H1 (cell line): ENCODE measurements around the gene BUD23. TPM values are rescaled to one million over a fixed set of nuclear protein-coding genes. Genes with fewer than 3 reads are reported as not detected.

Source experiments
- CTCF ChIA-PET: fragments of 300-600 bp; sonication (Branson Sonifier 250); formaldehyde crosslinking; loops from one replicate; lab custom pipeline; 2021; ENCODE audit not compliant: partially characterized antibody; lab: Charles Lee
- POLR2A ChIA-PET: fragments of 300-600 bp; sonication (Branson Sonifier 250); formaldehyde crosslinking; loops from one replicate; lab custom pipeline; 2021; ENCODE audit warnings: inconsistent platforms; ENCODE audit not compliant: partially characterized antibody; lab: Charles Lee
- DNase-seq, 2 experiments: peaks; one replicate each; pipeline versions ENCODE4 v3.0.0 to v3.0.0-alpha.2; 2010 to 2022; ENCODE audit warnings: low spot score in 2 of 2, low read depth in 1 of 2, mixed read lengths in 1 of 2
- FAIRE-seq: peaks from 2 replicates; lab custom pipeline; 2011; peaks lifted over from hg19 to GRCh38; lab: Jason Lieb, UNC
- H2AFZ ChIP-seq: 2 replicates; pipeline ENCODE4 v1.8.1; 2012; ENCODE audit warnings: low read length, inconsistent platforms
- H2AK5ac ChIP-seq: 2 replicates; pipeline ENCODE4 v1.6.1; 2013; ENCODE audit warnings: low read depth, low read length
- H2BK120ac ChIP-seq: replicated peaks from 2 replicates; pipeline ENCODE3; 2013; ENCODE audit warnings: low read depth, low read length, inconsistent platforms
- H2BK12ac ChIP-seq: 2 replicates; pipeline ENCODE4 v1.6.1; 2013; ENCODE audit warnings: low read depth, low read length
- H2BK15ac ChIP-seq: 2 replicates; pipeline ENCODE4 v1.6.1; 2013; ENCODE audit warnings: low read length
- H2BK20ac ChIP-seq: 2 replicates; pipeline ENCODE4 v1.6.1; 2013; ENCODE audit warnings: low read length
- H2BK5ac ChIP-seq: 2 replicates; pipeline ENCODE4 v1.6.1; 2013; ENCODE audit warnings: low read depth, low read length
- H3K14ac ChIP-seq: 2 replicates; pipeline ENCODE4 v1.6.1; 2013; ENCODE audit warnings: inconsistent platforms; ENCODE audit not compliant: insufficient read length
- H3K18ac ChIP-seq: 2 replicates; pipeline ENCODE4 v1.6.1; 2013; ENCODE audit warnings: low read length; ENCODE audit errors: extremely low read depth
- H3K23ac ChIP-seq: 2 replicates; pipeline ENCODE4 v1.6.1; 2013; ENCODE audit warnings: inconsistent platforms; ENCODE audit not compliant: insufficient read length
- H3K23me2 ChIP-seq: 2 replicates; pipeline ENCODE4 v1.6.1; 2013; ENCODE audit warnings: low read depth, low read length
- H3K27ac ChIP-seq: 2 replicates; pipeline ENCODE4 v1.6.1; 2011; ENCODE audit warnings: low read depth, low read length, inconsistent platforms
- H3K27me3 ChIP-seq, 4 experiments: replicated peaks in 1 of 4; 1 replicate in 1 of 4; 2 replicates in 3 of 4; pipeline versions ENCODE4 v1.6.1 to v1.8.1; 2011 to 2013; ENCODE audit warnings: low read length in 3 of 4, mild to moderate bottlenecking in 3 of 4, inconsistent platforms in 2 of 4, mixed read lengths in 2 of 4, moderate library complexity in 1 of 4; ENCODE audit not compliant: control insufficient read depth in 3 of 4, insufficient read depth in 3 of 4; ENCODE audit errors: extremely low read depth in 1 of 4
- H3K36me3 ChIP-seq, 4 experiments: 2 replicates each; pipeline versions ENCODE4 v1.6.1 to v1.8.1; 2011 to 2013; ENCODE audit warnings: mild to moderate bottlenecking in 4 of 4, low read length in 3 of 4, moderate library complexity in 2 of 4, control low read depth in 1 of 4, inconsistent platforms in 1 of 4; ENCODE audit not compliant: insufficient read depth in 4 of 4, control insufficient read depth in 2 of 4
- H3K4ac ChIP-seq: replicated peaks from 2 replicates; pipeline ENCODE3; 2013; ENCODE audit warnings: low read length, low read depth, mixed read lengths, inconsistent platforms; ENCODE audit not compliant: insufficient read length
- H3K4me1 ChIP-seq, 4 experiments: replicated peaks in 1 of 4; 1 replicate in 1 of 4; 2 replicates in 3 of 4; pipeline versions ENCODE4 v1.6.1 to v1.8.1; 2011 to 2013; ENCODE audit warnings: low read length in 3 of 4, inconsistent platforms in 2 of 4, mixed read lengths in 1 of 4; ENCODE audit not compliant: insufficient read depth in 4 of 4, control insufficient read depth in 3 of 4
- H3K4me2 ChIP-seq, 2 experiments: 2 replicates each; pipeline versions ENCODE4 v1.6.1 to v1.8.1; 2011 to 2013; ENCODE audit warnings: low read depth in 2 of 2, low read length in 2 of 2, control low read depth in 1 of 2, inconsistent platforms in 1 of 2, mild to moderate bottlenecking in 1 of 2; ENCODE audit not compliant: insufficient read depth in 1 of 2
- H3K4me3 ChIP-seq, 4 experiments: fragments of 200-600, 300-600 bp in 1 of 4; sonication (generic), shearing (Covaris generic), sonication (Bioruptor Twin) in 1 of 4; 2 replicates each; pipeline versions ENCODE4 v1.5.1 to v1.8.1; 2011 to 2016; ENCODE audit warnings: low read length in 4 of 4, low read depth in 3 of 4, control low read depth in 2 of 4, inconsistent platforms in 2 of 4, mild to moderate bottlenecking in 2 of 4, mixed read lengths in 1 of 4, moderate library complexity in 1 of 4; ENCODE audit not compliant: insufficient read depth in 2 of 4; ENCODE audit errors: extremely low read depth in 1 of 4
- H3K56ac ChIP-seq: replicated peaks from 2 replicates; pipeline ENCODE3; 2013; ENCODE audit warnings: low read depth, mild to moderate bottlenecking, mixed read lengths, low read length, inconsistent platforms; ENCODE audit not compliant: insufficient read length
- H3K79me1 ChIP-seq: 2 replicates; pipeline ENCODE4 v1.6.1; 2013; ENCODE audit warnings: low read depth, low read length, control low read depth
- H3K79me2 ChIP-seq, 2 experiments: 2 replicates each; pipeline versions ENCODE4 v1.6.1 to v1.8.1; 2012 to 2013; ENCODE audit warnings: low read length in 2 of 2, mild to moderate bottlenecking in 2 of 2, inconsistent platforms in 1 of 2; ENCODE audit not compliant: insufficient read depth in 2 of 2, control insufficient read depth in 1 of 2
- H3K9ac ChIP-seq, 4 experiments: replicated peaks in 1 of 4; 1 replicate in 1 of 4; 2 replicates in 3 of 4; pipeline versions ENCODE4 v1.6.1 to v1.8.1; 2011 to 2013; ENCODE audit warnings: low read depth in 3 of 4, low read length in 3 of 4, control low read depth in 2 of 4, mild to moderate bottlenecking in 2 of 4, moderate library complexity in 2 of 4, inconsistent platforms in 1 of 4; ENCODE audit errors: extremely low read depth in 1 of 4
- H3K9me3 ChIP-seq, 2 experiments: 2 replicates each; pipeline versions ENCODE4 v1.6.1 to v1.8.1; 2012 to 2013; ENCODE audit warnings: mild to moderate bottlenecking in 2 of 2, moderate library complexity in 2 of 2, control low read depth in 1 of 2, inconsistent platforms in 1 of 2, low read depth in 1 of 2, low read length in 1 of 2, mixed read lengths in 1 of 2; ENCODE audit not compliant: insufficient read depth in 2 of 2
- H4K20me1 ChIP-seq, 2 experiments: replicated peaks in 1 of 2; 2 replicates each; pipeline versions ENCODE3 to v1.8.1; 2011 to 2013; ENCODE audit warnings: inconsistent platforms in 2 of 2, low read length in 2 of 2, mild to moderate bottlenecking in 1 of 2; ENCODE audit not compliant: insufficient read depth in 2 of 2, control insufficient read depth in 1 of 2
- H4K5ac ChIP-seq: 2 replicates; pipeline ENCODE4 v1.6.1; 2013; ENCODE audit warnings: low read length, low read depth, mixed read lengths, inconsistent platforms; ENCODE audit not compliant: insufficient read length
- H4K8ac ChIP-seq: 2 replicates; pipeline ENCODE4 v1.8.0; 2013; ENCODE audit warnings: mild to moderate bottlenecking, moderate library complexity, low read length, inconsistent platforms; ENCODE audit not compliant: insufficient read depth; ENCODE audit errors: extremely low read depth
- H4K91ac ChIP-seq: replicated peaks from 2 replicates; pipeline ENCODE3; 2013; ENCODE audit warnings: low read length, mixed read lengths, inconsistent platforms; ENCODE audit not compliant: insufficient read length
- ATF2 ChIP-seq: IDR thresholded peaks from 2 replicates; pipeline ENCODE4 v1.6.1; 2012; ENCODE audit warnings: low read length, inconsistent platforms
- CREB1 ChIP-seq: IDR thresholded peaks from 2 replicates; pipeline ENCODE4 v1.6.1; 2012; ENCODE audit warnings: inconsistent platforms
- CTBP2 ChIP-seq: IDR thresholded peaks from 2 replicates; pipeline ENCODE4 v1.7.0; 2011; ENCODE audit warnings: borderline replicate concordance, mild to moderate bottlenecking, moderate library complexity, mixed read lengths, low read length; ENCODE audit not compliant: insufficient read depth, insufficient read length
- E2F6 ChIP-seq: IDR thresholded peaks from 2 replicates; pipeline ENCODE4 v1.6.1; 2012; ENCODE audit warnings: inconsistent platforms
- MAX ChIP-seq: IDR thresholded peaks from 2 replicates; pipeline ENCODE4 v1.6.1; 2012; ENCODE audit warnings: inconsistent platforms
- SIN3A ChIP-seq, 2 experiments: IDR thresholded peaks in 1 of 2; conservative IDR thresholded peaks in 1 of 2; 2 replicates each; pipeline ENCODE4 v1.6.1; 2011 to 2012; ENCODE audit warnings: low read length in 2 of 2, improper control_type of control experiment in 1 of 2, low read depth in 1 of 2, mild to moderate bottlenecking in 1 of 2
- SIRT6 ChIP-seq: IDR thresholded peaks from one replicate; pipeline ENCODE4 v1.7.1; 2012; ENCODE audit warnings: low read length, inconsistent platforms
- WGBS, 2 experiments: shearing (Covaris generic) in 1 of 2; methylation state at CpG; one replicate each; pipeline versions ENCODE4 v1.1.6 to v1.1.7; 2013 to 2015; ENCODE audit warnings: low lambda C conversion rate in 2 of 2, mixed read lengths in 2 of 2, inconsistent platforms in 1 of 2, low coverage in 1 of 2, missing lambda C conversion rate in 1 of 2; ENCODE audit not compliant: insufficient replicate concordance in 2 of 2, insufficient coverage in 1 of 2, insufficient read length in 1 of 2; ENCODE audit errors: extremely low coverage in 1 of 2, missing lambda C conversion rate in 1 of 2; 5-methylcytosine and 5-hydroxymethylcytosine counted together
- polyA plus RNA-seq, 7 experiments: library from polyadenylated mRNA; depleted of rRNA in 3 of 7; stranded (reverse) in 5 of 7; unstranded in 2 of 7; fragments of >200 nt in 5 of 7; fragments of 200-250 nt in 2 of 7; gene quantifications; 1 replicate in 5 of 7; 2 replicates in 1 of 7; 4 replicates in 1 of 7; pipeline versions ENCODE4 v1.2.1 to v1.2.3, GENCODE V29; 2011 to 2013; ENCODE audit warnings: missing spikeins in 2 of 7, mixed read lengths in 2 of 7
- total RNA-seq: library from RNA; stranded (reverse); fragmentation: NEBNext Ultra II Directional; extraction: Animal tissue kit (Norgen Biotek cat#: 25700); gene quantifications from 2 replicates; pipeline ENCODE4 v1.2.1, GENCODE V29; 2021

Gene BUD23
- total and polyA plus RNA-seq, 2 of the 8 experiments (the other 6 are each of a cell fraction or from before 2014, with no cell fraction given), result 72.3 to 78.4 TPM

DNA sequence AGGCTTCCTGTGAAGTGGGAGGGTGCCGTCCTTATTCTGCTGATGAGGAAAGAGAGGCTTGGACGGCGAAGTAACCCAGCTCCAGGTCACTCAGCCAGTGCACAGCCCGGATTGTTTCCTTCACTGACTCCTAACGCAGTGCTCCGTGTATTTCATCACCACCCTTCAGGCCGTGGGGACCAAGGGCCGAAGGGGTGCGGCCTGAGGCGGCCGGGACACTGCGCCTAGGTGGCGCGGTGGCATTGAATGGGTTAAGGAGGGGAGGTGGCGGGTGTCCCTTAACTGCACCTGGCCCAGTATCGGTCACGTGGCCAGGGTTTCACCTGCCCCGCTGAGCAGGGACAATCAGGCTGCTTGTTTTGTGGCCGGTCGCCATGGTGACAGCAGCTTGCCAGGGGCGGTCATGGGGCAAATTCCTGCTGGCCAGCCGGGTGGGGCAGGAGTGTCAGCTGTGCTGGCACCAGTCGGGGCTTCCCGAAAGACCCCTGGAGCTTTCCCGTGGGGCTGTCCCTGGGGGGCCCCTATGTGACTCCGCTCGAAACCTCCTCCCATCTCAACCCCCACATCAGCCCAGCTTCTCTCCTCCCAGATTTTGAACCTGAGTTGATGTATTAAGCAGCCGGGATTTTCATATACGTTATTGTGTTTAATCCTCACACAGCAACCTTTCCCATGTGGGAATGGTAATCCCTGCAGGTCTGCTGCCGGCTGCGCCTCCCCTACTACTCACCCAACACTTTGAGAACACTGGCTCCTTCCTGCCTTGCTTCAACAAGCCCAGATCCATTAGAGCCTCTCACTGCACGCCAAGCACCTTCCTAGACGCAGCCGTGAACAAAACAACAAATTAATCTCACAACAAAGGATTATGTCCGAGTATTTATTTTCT lies 59.6 kb downstream of the BUD23 start:
- H3K9ac ChIP-seq, result peak overlapping the region; percentile 40 to 94 (median 90)
- TF ChIP-seq E2F6 (peak; percentile 5), CREB1 (peak; percentile 56), ATF2 (peak; percentile 60; the same call in 1 of the 2 replicates), SIN3A (conservative IDR thresholded peaks at IDR 0.05 in 1 of 2, IDR thresholded peaks at IDR 0.05 in 1 of 2; ENCODE audit: low read depth in 1 of 2, low read length in 2 of 2) (peak in 1 of 2 experiments; percentile 16; a peak in 1 of 4 replicates), CTBP2 (peak; percentile 57), SIRT6 (no peak), MAX (peak; percentile 90)

More for the DNA sequence above, 59.6 kb downstream of the BUD23 start:
- H3K23ac ChIP-seq, result no peak overlapping the region
- peak overlapping the region; percentile 83 for H2BK20ac ChIP-seq
- H2BK15ac ChIP-seq, result no peak overlapping the region; the same call in 1 of the 2 replicates
- H3K23me2 ChIP-seq, result peaks cover 18% of the 10 kb centered on the region
- no peak overlapping the region for H3K14ac ChIP-seq
- peaks cover 0 to under 1% of the 10 kb centered on the region in 2 experiments for H4K20me1 ChIP-seq
- no peak for FAIRE-seq
- peak overlapping the region; percentile 75 for H2BK120ac ChIP-seq
- H3K79me2 ChIP-seq, result no peaks in the 10 kb centered on the region
- H2BK5ac ChIP-seq, result peak overlapping the region; percentile 98
- H3K56ac ChIP-seq, result peak overlapping the region; percentile 36
- peak overlapping the region; percentile 93 for H4K91ac ChIP-seq
- H2AK5ac ChIP-seq, result peak overlapping the region; percentile 100
- H3K27me3 ChIP-seq, result peaks cover 0 to 2% (median 0%) of the 10 kb centered on the region in 4 experiments; a peak in 2 of 7 replicates
- ChIA-PET CTCF (interaction anchor here (0.5 to 1.0 kb wide), 3 partner anchors 17 to 112 kb away, joined by 3 to 4 read pairs (median 3); no protein-coding TSS in a partner anchor), POLR2A (interaction anchor here (0.7 to 9.6 kb wide), 21 partner anchors 10 to 221 kb away, joined by 3 to 82 read pairs (median 4); partner anchors contain the start of genes BAZ1B, CLDN3, CLDN4 and METTL27)
- H3K27ac ChIP-seq, result peak overlapping the region; percentile 97
- WGBS, 2 experiments, result 12% methylated on average over 35 of the region's 35 CpGs; no CpG with 5 or more reads in 1 of the 2 experiments
- no peak overlapping the region for H2AFZ ChIP-seq
- H4K5ac ChIP-seq, result peak overlapping the region; percentile 79
- DNase-seq, result peak; percentile 92 to 98
- H2BK12ac ChIP-seq, result peak overlapping the region; percentile 100
- peak overlapping the region in 3 of 4 experiments; percentile 19 to 52 (median 42); a peak in 5 of 8 replicates for H3K4me3 ChIP-seq
- H4K8ac ChIP-seq, result peak overlapping the region; percentile 99; the same call in 1 of the 2 replicates
- H3K4me1 ChIP-seq, result peaks cover 3 to 31% (median 24%) of the 10 kb centered on the region in 4 experiments
- no peaks in the 10 kb centered on the region for H3K9me3 ChIP-seq
- H3K4ac ChIP-seq, result peak overlapping the region; percentile 76
- H3K18ac ChIP-seq, result peak overlapping the region; percentile 99
- H3K4me2 ChIP-seq, result peak overlapping the region; percentile 66 to 83
- 0 out of 2 replicates have a peak, but pooled peaks cover 2% of the 10 kb centered on the region for H3K79me1 ChIP-seq
- H3K36me3 ChIP-seq, result no peaks in the 10 kb centered on the region
